H1 (cell line): ENCODE data around the gene SERINC4. TPM values are rescaled to one million over a fixed set of nuclear protein-coding genes. Genes with fewer than 3 reads are reported as not detected.
A peak's percentile ranks its signal among the peaks of the same experiment; 100 is the strongest.

ENCODE experiments used
- SIN3A ChIP-seq, 2 experiments: IDR thresholded peaks in 1 of 2; conservative IDR thresholded peaks in 1 of 2; 2 replicates each; pipeline ENCODE4 v1.6.1; 2011 to 2012; ENCODE audit warnings: low read length in 2 of 2, improper control_type of control experiment in 1 of 2, low read depth in 1 of 2, mild to moderate bottlenecking in 1 of 2
- ZNF274 ChIP-seq: IDR thresholded peaks from 2 replicates; pipeline ENCODE4 v1.7.0; 2012; ENCODE audit warnings: low read length, borderline replicate concordance; ENCODE audit errors: extremely low read depth
- polyA plus RNA-seq, 7 experiments: library from polyadenylated mRNA; depleted of rRNA in 3 of 7; stranded (reverse) in 5 of 7; unstranded in 2 of 7; fragments of >200 nt in 5 of 7; fragments of 200-250 nt in 2 of 7; gene quantifications; 1 replicate in 5 of 7; 2 replicates in 1 of 7; 4 replicates in 1 of 7; pipeline versions ENCODE4 v1.2.1 to v1.2.3, GENCODE V29; 2011 to 2013; ENCODE audit warnings: missing spikeins in 2 of 7, mixed read lengths in 2 of 7
- total RNA-seq: library from RNA; stranded (reverse); fragmentation: NEBNext Ultra II Directional; extraction: Animal tissue kit (Norgen Biotek cat#: 25700); gene quantifications from 2 replicates; pipeline ENCODE4 v1.2.1, GENCODE V29; 2021

Gene SERINC4
- total and polyA plus RNA-seq, 2 of the 8 experiments (the other 6 are each of a cell fraction or from before 2014, with no cell fraction given), result 0.08 TPM; not detected in 1

- TF ChIP-seq SIN3A (conservative IDR thresholded peaks at IDR 0.05 in 1 of 2, IDR thresholded peaks at IDR 0.05 in 1 of 2; ENCODE audit: low read depth in 1 of 2, low read length in 2 of 2), result peak in 1 of 2 experiments; percentile 59; a peak in 1 of 4 replicates
- TF ChIP-seq ZNF274, result no peak
These were observed 24.5 kb downstream of the SERINC4 start (continued) for GRCh38 chr15:43775411-43775965.
